Measurements from ENCODE around the gene ADCY1. TPM values are rescaled to one million over a fixed set of nuclear protein-coding genes. Genes with fewer than 3 reads are reported as not detected.

ADCY1 gene
- polyA plus RNA-seq, 1 donor (not counting 4 experiments of a cell fraction or from before 2014, with no cell fraction given) = 0.54 TPM

GRCh38 chr7:45564485-45564884 is 9.7 kb upstream of the ADCY1 start:
- dilution Hi-C loops (cut with MboI; ENCODE audit: extremely low pct_ligation_motif_present, low sequenced_read_pairs) = no loop called here
- H3K4me3 ChIP-seq (ENCODE audit: control insufficient read depth in 2 of 3, extremely low read depth in 1 of 3, insufficient read depth in 2 of 3, low read depth in 1 of 3, low read length in 3 of 3) = no peak overlapping the region
- H3K27me3 ChIP-seq (ENCODE audit: control insufficient read depth, extremely low read depth, insufficient read depth, low read length) = peaks cover 21% of the 10 kb centered on the region

DNA sequence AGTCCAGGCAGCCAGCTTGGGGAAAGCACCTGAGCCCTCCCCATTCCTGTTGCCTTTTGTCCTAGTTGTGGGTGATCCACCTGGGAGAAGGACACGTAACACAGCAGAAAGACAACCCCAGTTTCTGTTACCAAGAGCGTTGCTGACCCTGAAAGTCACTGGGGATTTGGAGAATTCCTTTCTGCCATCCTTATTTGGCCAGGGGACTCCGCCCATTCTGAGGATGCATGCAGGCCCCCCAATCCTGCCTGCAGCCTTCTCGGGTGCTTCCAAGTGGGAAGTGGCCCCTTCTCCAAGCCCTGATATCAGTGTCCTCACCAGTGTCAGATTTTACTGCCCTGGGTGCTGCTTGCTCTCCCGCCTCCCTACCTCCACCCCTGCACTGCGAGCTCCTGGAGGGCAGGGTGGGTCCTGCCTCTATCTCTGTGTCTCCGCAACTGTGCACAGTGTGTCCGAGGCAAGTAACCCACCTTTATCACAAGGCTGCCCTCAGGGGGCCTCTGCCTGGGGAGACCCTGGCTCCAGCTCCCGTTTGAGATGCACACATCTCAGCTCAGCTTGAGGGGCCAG is 9.2 kb upstream of the ADCY1 start:
- dilution Hi-C loops (cut with MboI; ENCODE audit: extremely low pct_ligation_motif_present, low sequenced_read_pairs) = no loop called here
- no peaks in the 10 kb centered on the region for H3K79me2 ChIP-seq (ENCODE audit: control insufficient read depth, insufficient read depth, low read length)
- no peaks in the 10 kb centered on the region for H4K20me1 ChIP-seq (ENCODE audit: control insufficient read depth, extremely low read depth, insufficient read depth, low read length)
- no peak for FAIRE-seq
- no peak overlapping the region for H3K4me3 ChIP-seq (ENCODE audit: control insufficient read depth in 2 of 3, extremely low read depth in 1 of 3, insufficient read depth in 2 of 3, low read depth in 1 of 3, low read length in 3 of 3)
- H3K27me3 ChIP-seq (ENCODE audit: control insufficient read depth, extremely low read depth, insufficient read depth, low read length) = peaks cover 21% of the 10 kb centered on the region
- no peak overlapping the region for H2AFZ ChIP-seq (ENCODE audit: control insufficient read depth, low read length)
- H3K27ac ChIP-seq (ENCODE audit: control insufficient read depth, insufficient read depth, low read length) = no peak overlapping the region
- H3K9me1 ChIP-seq (ENCODE audit: control insufficient read depth, extremely low read depth, insufficient read depth, low read length) = no peaks in the 10 kb centered on the region
- H3K9me3 ChIP-seq (ENCODE audit: control insufficient read depth, low read depth, low read length) = peaks cover under 1% of the 10 kb centered on the region
- no peak overlapping the region for H3K9ac ChIP-seq (ENCODE audit: control insufficient read depth, extremely low read depth, insufficient read depth, low read length)
- no peaks in the 10 kb centered on the region for H3K4me1 ChIP-seq (ENCODE audit: control insufficient read depth, extremely low read depth, insufficient read depth, low read length)
- no peaks in the 10 kb centered on the region for H3K36me3 ChIP-seq (ENCODE audit: control insufficient read depth in 2 of 2, extremely low read depth in 1 of 2, insufficient read depth in 2 of 2, low read length in 2 of 2)
- TF ChIP-seq EZH2 (IDR thresholded peaks at IDR 0.05; ENCODE audit: low read length) (no peak), CTCF (optimal IDR thresholded peaks at IDR 0.05 in 1 of 3, IDR thresholded peaks at IDR 0.05 in 1 of 3, conservative IDR thresholded peaks at IDR 0.05 in 1 of 3; ENCODE audit: extremely low read depth in 1 of 3, insufficient read depth in 2 of 3, low read length in 3 of 3) (no peak)
- no peak overlapping the region for H3K4me2 ChIP-seq (ENCODE audit: control insufficient read depth, extremely low read depth, insufficient read depth, low read depth, low read length)
- DNase-seq (ENCODE audit: low read depth, low spot score) = no peak

More at GRCh38 chr7:45564485-45564884, 9.7 kb upstream of the ADCY1 start:
- no peak for FAIRE-seq
- no peak for DNase-seq (ENCODE audit: low read depth, low spot score)
- H3K9ac ChIP-seq (ENCODE audit: control insufficient read depth, extremely low read depth, insufficient read depth, low read length) = no peak overlapping the region
- no peak overlapping the region for H2AFZ ChIP-seq (ENCODE audit: control insufficient read depth, low read length)
- H3K79me2 ChIP-seq (ENCODE audit: control insufficient read depth, insufficient read depth, low read length) = no peaks in the 10 kb centered on the region
- H3K36me3 ChIP-seq (ENCODE audit: control insufficient read depth in 2 of 2, extremely low read depth in 1 of 2, insufficient read depth in 2 of 2, low read length in 2 of 2) = no peaks in the 10 kb centered on the region
- H3K9me3 ChIP-seq (ENCODE audit: control insufficient read depth, low read depth, low read length) = peaks cover 4% of the 10 kb centered on the region
- TF ChIP-seq EZH2 (IDR thresholded peaks at IDR 0.05; ENCODE audit: low read length) = no peak
- TF ChIP-seq CTCF (optimal IDR thresholded peaks at IDR 0.05 in 1 of 3, IDR thresholded peaks at IDR 0.05 in 1 of 3, conservative IDR thresholded peaks at IDR 0.05 in 1 of 3; ENCODE audit: extremely low read depth in 1 of 3, insufficient read depth in 2 of 3, low read length in 3 of 3) = no peak
- no peak overlapping the region for H3K27ac ChIP-seq (ENCODE audit: control insufficient read depth, insufficient read depth, low read length)
- H3K4me2 ChIP-seq (ENCODE audit: control insufficient read depth, extremely low read depth, insufficient read depth, low read depth, low read length) = no peak overlapping the region
- H4K20me1 ChIP-seq (ENCODE audit: control insufficient read depth, extremely low read depth, insufficient read depth, low read length) = no peaks in the 10 kb centered on the region
- H3K4me1 ChIP-seq (ENCODE audit: control insufficient read depth, extremely low read depth, insufficient read depth, low read length) = no peaks in the 10 kb centered on the region
- no peaks in the 10 kb centered on the region for H3K9me1 ChIP-seq (ENCODE audit: control insufficient read depth, extremely low read depth, insufficient read depth, low read length)
